HG02763 (cell line): ENCODE data around the gene C1QL2.

Source experiments
- ATAC-seq: cut with Tn5 transposase; IDR thresholded peaks from one replicate; pipeline ENCODE4 v1.9.1; 2021; ENCODE audit warnings: mild to moderate bottlenecking, moderate library complexity; ENCODE audit not compliant: unreplicated experiment

C1QL2 gene

GRCh38 chr2:119179991-119180390 lies 21.4 kb upstream of the C1QL2 start:
- no peak for ATAC-seq

- no peak for ATAC-seq
Observed at GRCh38 chr2:119179202-119179601, 20.7 kb upstream of the C1QL2 start.

GRCh38 chr2:119178776-119179175 lies 20.2 kb upstream of the C1QL2 start:
- ATAC-seq: no peak

- no peak for ATAC-seq
Observed at GRCh38 chr2:119177838-119178190, 19.3 kb upstream of the C1QL2 start.

- ATAC-seq: no peak
Observed at GRCh38 chr2:119177171-119177837, 18.8 kb upstream of the C1QL2 start.

- ATAC-seq: no peak
Observed at GRCh38 chr2:119175517-119175916, 17.0 kb upstream of the C1QL2 start.

GRCh38 chr2:119174993-119175347 lies 16.4 kb upstream of the C1QL2 start:
- ATAC-seq: no peak

GRCh38 chr2:119174216-119174992 lies 15.9 kb upstream of the C1QL2 start:
- ATAC-seq: peak; percentile 56

- no peak for ATAC-seq
Observed at GRCh38 chr2:119173556-119174060, 15.1 kb upstream of the C1QL2 start.

GRCh38 chr2:119170504-119170903 lies 12.0 kb upstream of the C1QL2 start:
- ATAC-seq: no peak

GRCh38 chr2:119169717-119170116 lies 11.2 kb upstream of the C1QL2 start:
- ATAC-seq: no peak

GRCh38 chr2:119160361-119160990 lies 1.9 kb upstream of the C1QL2 start:
- ATAC-seq: no peak

- ATAC-seq: no peak
Observed at GRCh38 chr2:119157850-119158511, 570 bp downstream of the C1QL2 start.

GRCh38 chr2:119156891-119157773 lies 1.4 kb downstream of the C1QL2 start:
- ATAC-seq: no peak

- no peak for ATAC-seq
Observed at GRCh38 chr2:119156105-119156890, 2.3 kb downstream of the C1QL2 start.

- no peak for ATAC-seq
Observed at GRCh38 chr2:119155633-119156032, 2.9 kb downstream of the C1QL2 start.

GRCh38 chr2:119154076-119154475 lies 4.5 kb downstream of the C1QL2 start:
- ATAC-seq: no peak

GRCh38 chr2:119149611-119150010 lies 8.9 kb downstream of the C1QL2 start:
- no peak for ATAC-seq
